WTC11 (cell line): Measurements from ENCODE around the gene CTDSPL2. TPM values are rescaled to one million over a fixed set of nuclear protein-coding genes. Genes with fewer than 3 reads are reported as not detected.

Experiments used
- ATAC-seq: fragments of 200-7000 bp; cut with Tn5 transposase; 2 replicates; pipeline ENCODE4 v1.10.0; 2021; ENCODE audit warnings: mild to moderate bottlenecking, moderate library complexity
- CTCF ChIA-PET: fragments of 300-600 bp; sonication (Branson Sonifier 250); formaldehyde crosslinking; loops from one replicate; lab custom pipeline; 2021; ENCODE audit warnings: antibody characterized with exemption; lab: Charles Lee
- POLR2A ChIA-PET: fragments of 350-600 bp; sonication (Branson Sonifier 250); formaldehyde crosslinking; loops from one replicate; lab custom pipeline; 2021; ENCODE audit warnings: antibody characterized with exemption; lab: Charles Lee
- DNase-seq: peaks from one replicate; pipeline ENCODE4 v3.0.0; 2021; ENCODE audit warnings: low spot score
- H3K27ac Mint-ChIP-seq: 2 replicates; pipeline ENCODE4 v1.8.0; 2021; ENCODE audit warnings: mixed read lengths
- H3K27me3 Mint-ChIP-seq: 2 replicates; pipeline ENCODE4 v1.8.0; 2021; ENCODE audit warnings: low read depth, mild to moderate bottlenecking, moderate library complexity, mixed read lengths
- H3K36me3 Mint-ChIP-seq: 2 replicates; pipeline ENCODE4 v1.8.0; 2021; ENCODE audit warnings: mixed read lengths
- H3K4me1 Mint-ChIP-seq: 2 replicates; pipeline ENCODE4 v1.8.0; 2022; ENCODE audit warnings: mixed read lengths
- H3K4me3 Mint-ChIP-seq: 2 replicates; pipeline ENCODE4 v1.8.0; 2021; ENCODE audit warnings: mild to moderate bottlenecking, moderate library complexity, mixed read lengths
- H3K9me3 Mint-ChIP-seq: 2 replicates; pipeline ENCODE4 v1.8.0; 2021; ENCODE audit warnings: mixed read lengths
- ARID4B ChIP-seq: sonication (generic); formaldehyde crosslinking; IDR thresholded peaks from 2 replicates; pipeline ENCODE4 v1.8.0; 2023; ENCODE audit warnings: missing genetic modification reagents, mild to moderate bottlenecking, borderline replicate concordance
- ATF6 ChIP-seq: sonication (generic); formaldehyde crosslinking; IDR thresholded peaks from 2 replicates; pipeline ENCODE4 v1.8.1; 2023; ENCODE audit warnings: mild to moderate bottlenecking, missing genetic modification reagents
- ERG ChIP-seq: fragments of 250-450 bp; sonication (Bioruptor Pico); IDR thresholded peaks from 2 replicates; pipeline ENCODE4 v1.8.0; 2021; ENCODE audit warnings: mild to moderate bottlenecking
- HMGA2 ChIP-seq: fragments of 250-450 bp; sonication (Bioruptor Pico); IDR thresholded peaks from 2 replicates; pipeline ENCODE4 v1.4.0; 2021; ENCODE audit warnings: mild to moderate bottlenecking, moderate library complexity
- IRF1 ChIP-seq: sonication (generic); formaldehyde crosslinking; IDR thresholded peaks from 2 replicates; pipeline ENCODE4 v1.8.0; 2023; ENCODE audit warnings: missing genetic modification reagents
- MLX ChIP-seq: sonication (generic); formaldehyde crosslinking; IDR thresholded peaks from 2 replicates; pipeline ENCODE4 v1.8.1; 2023; ENCODE audit warnings: mild to moderate bottlenecking, missing genetic modification reagents, moderate library complexity
- MYBL2 ChIP-seq: sonication (generic); formaldehyde crosslinking; IDR thresholded peaks from 2 replicates; pipeline ENCODE4 v1.8.1; 2023; ENCODE audit warnings: mild to moderate bottlenecking, moderate library complexity, missing genetic modification reagents
- NFATC4 ChIP-seq: fragments of 250-450 bp; sonication (Bioruptor Pico); IDR thresholded peaks from 2 replicates; pipeline ENCODE4 v1.9.0; 2021; ENCODE audit warnings: mild to moderate bottlenecking
- OVOL2 ChIP-seq: fragments of 250-450 bp; sonication (Bioruptor Pico); IDR thresholded peaks from 2 replicates; pipeline ENCODE4 v1.9.0; 2021; ENCODE audit warnings: mild to moderate bottlenecking, borderline replicate concordance
- PREB ChIP-seq: sonication (generic); formaldehyde crosslinking; IDR thresholded peaks from 2 replicates; pipeline ENCODE4 v1.8.1; 2022; ENCODE audit warnings: mild to moderate bottlenecking, missing genetic modification reagents, moderate library complexity, borderline replicate concordance
- ZNF138 ChIP-seq: sonication (generic); formaldehyde crosslinking; conservative IDR thresholded peaks from 2 replicates; pipeline ENCODE4 v1.8.1; 2022; ENCODE audit warnings: mild to moderate bottlenecking, moderate library complexity, missing genetic modification reagents
- ZNF263 ChIP-seq: sonication (generic); formaldehyde crosslinking; IDR thresholded peaks from 2 replicates; pipeline ENCODE4 v1.8.1; 2022; ENCODE audit warnings: low read depth, mild to moderate bottlenecking, moderate library complexity, missing genetic modification reagents
- ZNF396 ChIP-seq: fragments of 250-450 bp; sonication (Bioruptor Pico); IDR thresholded peaks from 2 replicates; pipeline ENCODE4 v1.8.0; 2021; ENCODE audit warnings: mild to moderate bottlenecking, moderate library complexity, borderline replicate concordance
- ZNF512 ChIP-seq: sonication (generic); formaldehyde crosslinking; IDR thresholded peaks from 2 replicates; pipeline ENCODE4 v1.8.1; 2022; ENCODE audit warnings: missing genetic modification reagents, borderline replicate concordance
- total RNA-seq: library from RNA; stranded (reverse); gene quantifications from 3 replicates; pipeline ENCODE4 v1.2.3, GENCODE V29; 2021

CTDSPL2 gene
- total RNA-seq, 1 experiment from 2014 or later = 65.2 TPM

DNA sequence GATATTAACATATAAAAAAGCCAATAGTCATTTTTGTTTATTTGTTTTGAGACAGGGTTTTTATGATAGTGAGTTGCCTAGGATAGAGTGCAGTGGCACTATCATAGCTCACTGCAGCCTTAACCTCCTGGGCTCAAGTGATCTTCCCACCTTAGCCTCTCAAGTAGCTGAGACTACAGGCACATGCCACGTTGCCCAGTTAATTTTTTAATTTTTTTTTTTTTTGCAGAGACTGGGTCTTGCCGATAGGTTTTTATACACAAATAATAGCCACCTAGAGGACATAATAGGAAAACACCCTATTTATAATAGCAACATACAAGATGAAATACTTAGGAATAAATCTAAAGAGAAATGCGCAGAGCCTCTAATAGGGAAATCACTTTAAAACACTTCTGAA lies 122.8 kb downstream of the CTDSPL2 start:
- no peak for TF ChIP-seq HMGA2 (CRISPR knock-in tag)
- no peak for TF ChIP-seq ZNF512
- TF ChIP-seq IRF1 (CRISPR knock-in tag) = no peak
- TF ChIP-seq ZNF396 (CRISPR knock-in tag) = no peak
- no peak for TF ChIP-seq MYBL2
- no peak for TF ChIP-seq ERG (CRISPR knock-in tag)
- TF ChIP-seq ATF6 = no peak
- TF ChIP-seq MLX (CRISPR knock-in tag) = no peak
- no peak for TF ChIP-seq NFATC4
- no peak for TF ChIP-seq ZNF263
- TF ChIP-seq OVOL2 = no peak
- no peak for TF ChIP-seq ZNF138
- TF ChIP-seq ARID4B (CRISPR knock-in tag) = no peak
- TF ChIP-seq PREB (CRISPR knock-in tag) = no peak
- H3K4me3 Mint-ChIP-seq = no peak overlapping the region
- no peaks in the 10 kb centered on the region for H3K9me3 Mint-ChIP-seq
- H3K27me3 Mint-ChIP-seq = no peaks in the 10 kb centered on the region
- peaks cover 48% of the 10 kb centered on the region for H3K36me3 Mint-ChIP-seq
- POLR2A ChIA-PET = no interaction called here
- CTCF ChIA-PET = interaction anchor here (0.5 to 1.2 kb wide), 4 partner anchors 13 to 651 kb away, joined by 3 to 7 read pairs (median 6); no protein-coding TSS in a partner anchor
- H3K27ac Mint-ChIP-seq = no peak overlapping the region; the same call in 1 of the 2 replicates
- H3K4me1 Mint-ChIP-seq = peaks cover 6% of the 10 kb centered on the region; the same call in 1 of the 2 replicates
- DNase-seq (no peak), ATAC-seq (no peak)
